ENCODE results near the gene NME4. TPM values are rescaled to one million over a fixed set of nuclear protein-coding genes. Genes with fewer than 3 reads are reported as not detected.
"Not testable (repeated sequence)": the region's sequence is repeated elsewhere in the genome, so short reads cannot be mapped to it uniquely, and the experiment has no call there.

The NME4 gene
- polyA plus RNA-seq, 1 of the 3 experiments (the other 2 are of a cell fraction) = 509 TPM

DNA sequence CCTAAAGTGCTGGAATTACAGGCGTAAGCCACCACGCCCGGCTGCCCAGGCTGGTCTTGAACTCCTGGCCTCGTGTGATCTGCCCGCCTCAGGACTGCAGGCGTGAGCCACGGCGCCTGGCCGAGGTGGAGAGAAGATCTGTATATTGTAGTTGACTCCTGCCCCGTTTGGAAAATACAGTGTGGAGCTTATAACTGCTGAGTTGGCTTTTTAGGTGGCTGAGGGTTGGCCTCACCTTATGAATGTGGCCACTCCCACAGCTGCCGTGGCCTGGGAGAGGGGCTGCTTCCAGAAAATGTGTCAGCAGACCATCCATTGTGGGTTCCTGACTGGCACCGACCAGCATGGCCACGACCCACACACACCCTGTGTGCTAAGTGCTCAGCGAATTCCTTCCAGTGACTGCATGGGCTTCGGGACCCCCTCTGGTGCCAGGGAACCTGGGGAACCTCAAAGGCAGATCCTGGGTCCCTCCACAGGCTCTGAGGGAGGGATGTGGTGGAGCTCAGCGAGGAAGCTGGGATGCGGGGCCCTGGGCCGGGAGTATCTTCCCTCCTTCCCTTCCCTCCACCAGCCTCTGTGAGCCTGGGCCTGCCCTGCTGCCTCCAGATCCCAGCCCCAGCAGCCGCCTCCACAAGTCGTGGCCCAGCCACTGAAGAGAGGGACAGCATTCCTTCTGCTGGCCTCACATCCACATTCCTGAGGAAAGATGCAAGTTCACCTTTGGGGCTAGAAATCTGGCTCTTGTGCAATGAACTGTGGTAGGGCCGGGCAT is 17.6 kb downstream of the NME4 start:
- WGBS (ENCODE audit: low lambda C conversion rate) = 91% methylated on average over 18 of the region's 21 CpGs
- no peaks in the 10 kb centered on the region for H3K79me2 ChIP-seq (ENCODE audit: insufficient read depth)
- TF ChIP-seq RCOR1 (IDR thresholded peaks at IDR 0.05; ENCODE audit: low read length) = no peak
- TF ChIP-seq EZH2phosphoT487 (IDR thresholded peaks at IDR 0.05; ENCODE audit: borderline replicate concordance, low read depth) = no peak
- TF ChIP-seq EP300 (IDR thresholded peaks at IDR 0.05; ENCODE audit: borderline replicate concordance in 1 of 2, low read depth in 1 of 2, low read length in 1 of 2) = no peak
- TF ChIP-seq, protein P1, sequence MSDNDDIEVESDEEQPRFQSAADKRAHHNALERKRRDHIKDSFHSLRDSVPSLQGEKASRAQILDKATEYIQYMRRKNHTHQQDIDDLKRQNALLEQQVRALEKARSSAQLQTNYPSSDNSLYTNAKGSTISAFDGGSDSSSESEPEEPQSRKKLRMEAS (IDR thresholded peaks at IDR 0.05; ENCODE audit: low read depth) = no peak
- no peak for TF ChIP-seq JUND (IDR thresholded peaks at IDR 0.05)
- TF ChIP-seq TEAD4 (IDR thresholded peaks at IDR 0.05; ENCODE audit: borderline replicate concordance, insufficient read depth) = no peak
- H3K4me2 ChIP-seq = no peak overlapping the region
- no peaks in the 10 kb centered on the region for H3K9me2 ChIP-seq
- DNase-seq = no peak
- no peak overlapping the region for H2AFZ ChIP-seq (ENCODE audit: low read depth)
- no peak overlapping the region for H3K4me3 ChIP-seq (ENCODE audit: low read depth in 2 of 2, low read length in 1 of 2)
- H3K4me1 ChIP-seq (ENCODE audit: control insufficient read depth in 1 of 2, insufficient read depth in 2 of 2, low read depth in 1 of 2, low read length in 1 of 2) = no peaks in the 10 kb centered on the region
- H3K27ac ChIP-seq (ENCODE audit: low read depth in 2 of 2, low read length in 1 of 2) = no peak overlapping the region
- peaks cover 0 to 10% of the 10 kb centered on the region in 2 experiments for H3K36me3 ChIP-seq (replicated peaks in 1 of 2; ENCODE audit: control insufficient read depth in 1 of 2, insufficient read depth in 2 of 2, low read length in 1 of 2)
- no peaks in the 10 kb centered on the region for H3K9me3 ChIP-seq
- H3K9ac ChIP-seq = no peak overlapping the region
- H4K20me1 ChIP-seq (ENCODE audit: insufficient read depth) = no peaks in the 10 kb centered on the region
- POLR2A ChIA-PET = no interaction called here
- no peaks in the 10 kb centered on the region for H3K27me3 ChIP-seq (ENCODE audit: insufficient read depth)
- no peaks in the 10 kb centered on the region for H3F3A ChIP-seq (replicated peaks; ENCODE audit: insufficient read depth)
- CTCF ChIA-PET = interaction anchor here (1.1 kb wide), 2 partner anchors 16 to 23 kb away, joined by 3 to 4 read pairs; no protein-coding TSS in a partner anchor

DNA sequence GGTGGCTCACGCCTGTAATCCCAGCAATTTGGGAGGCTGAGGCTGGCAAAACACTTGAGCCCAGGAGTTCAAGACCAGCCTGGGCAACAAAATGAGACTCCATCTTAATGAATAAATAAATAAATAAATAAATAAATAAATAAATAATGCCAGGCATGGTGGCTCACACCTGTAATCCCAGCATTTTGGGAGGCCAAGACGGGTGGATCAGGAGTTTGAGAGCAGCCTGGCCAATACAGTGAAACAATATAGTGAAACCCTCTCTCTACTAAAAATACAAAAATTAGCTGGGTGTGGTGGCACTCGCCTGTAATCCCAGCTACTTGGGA is 18.1 kb downstream of the NME4 start:
- 93% methylated on average over 3 of the region's 3 CpGs for WGBS (ENCODE audit: low lambda C conversion rate)

DNA sequence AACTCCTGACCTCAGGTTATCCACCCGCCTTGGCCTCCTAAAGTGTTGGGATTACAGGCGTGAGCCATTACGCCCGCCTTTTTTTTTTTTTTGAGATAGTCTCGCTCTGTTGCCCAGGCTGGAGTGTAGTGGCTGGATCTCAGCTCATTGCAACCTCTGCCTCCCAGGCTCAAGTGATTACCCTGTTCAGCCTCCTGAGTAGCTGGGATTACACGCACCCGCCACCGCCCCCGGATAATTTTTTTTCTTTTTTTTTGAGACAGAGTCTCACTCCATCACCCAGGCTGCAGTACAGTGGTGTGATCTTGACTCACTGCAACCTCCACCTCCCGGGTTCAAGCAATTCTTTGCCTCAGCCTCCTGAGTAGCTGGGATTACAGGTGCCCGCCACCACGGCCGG is 25.2 kb downstream of the NME4 start:
- H3K4me2 ChIP-seq; DNase-seq; H3K27ac ChIP-seq (ENCODE audit: low read depth in 2 of 2, low read length in 1 of 2); H3K9ac ChIP-seq; H3K9me2 ChIP-seq; H3K4me3 ChIP-seq (ENCODE audit: low read depth in 2 of 2, low read length in 1 of 2); H4K20me1 ChIP-seq (ENCODE audit: insufficient read depth); H2AFZ ChIP-seq (ENCODE audit: low read depth); CTCF ChIA-PET; H3K36me3 ChIP-seq (replicated peaks in 1 of 2; ENCODE audit: control insufficient read depth in 1 of 2, insufficient read depth in 2 of 2, low read length in 1 of 2); H3K9me3 ChIP-seq; H3K27me3 ChIP-seq (ENCODE audit: insufficient read depth): not testable (repeated sequence)
- Histone ChIP-seq H3K79me2 (ENCODE audit: insufficient read depth) (peaks cover 10% of the 10 kb centered on the region), H3F3A (replicated peaks; ENCODE audit: insufficient read depth) (peaks cover 20% of the 10 kb centered on the region), H3K4me1 (ENCODE audit: control insufficient read depth in 1 of 2, insufficient read depth in 2 of 2, low read depth in 1 of 2, low read length in 1 of 2) (peaks cover 10 to 14% of the 10 kb centered on the region in 2 experiments; a peak in 3 of 4 replicates)
- POLR2A ChIA-PET = interaction anchor here (0.5 kb wide), 1 partner anchor 227 kb away, joined by 3 read pairs; no protein-coding TSS in a partner anchor
- WGBS (ENCODE audit: low lambda C conversion rate) = 92% methylated on average over 13 of the region's 13 CpGs

More for the DNA sequence above, 18.1 kb downstream of the NME4 start:
- H3K4me3 ChIP-seq (ENCODE audit: low read depth in 2 of 2, low read length in 1 of 2); H2AFZ ChIP-seq (ENCODE audit: low read depth); H3K4me1 ChIP-seq (ENCODE audit: control insufficient read depth in 1 of 2, insufficient read depth in 2 of 2, low read depth in 1 of 2, low read length in 1 of 2); H3K4me2 ChIP-seq; H3K27me3 ChIP-seq (ENCODE audit: insufficient read depth); POLR2A ChIA-PET; CTCF ChIA-PET; H3K79me2 ChIP-seq (ENCODE audit: insufficient read depth); H3K27ac ChIP-seq (ENCODE audit: low read depth in 2 of 2, low read length in 1 of 2); H3K9me2 ChIP-seq; H3K9me3 ChIP-seq; H3K36me3 ChIP-seq (replicated peaks in 1 of 2; ENCODE audit: control insufficient read depth in 1 of 2, insufficient read depth in 2 of 2, low read length in 1 of 2); DNase-seq; H3K9ac ChIP-seq; H3F3A ChIP-seq (replicated peaks; ENCODE audit: insufficient read depth); H4K20me1 ChIP-seq (ENCODE audit: insufficient read depth): not testable (repeated sequence)
